Inferior parietal cortex (tissue), 1 donor: ENCODE data around the gene TMTC1.
A peak's percentile ranks its signal among the peaks of the same experiment; 100 is the strongest.

Experiments used
- DNase-seq: peaks from one replicate; pipeline ENCODE4 v3.0.0-alpha.2; 2016; ENCODE audit errors: extremely low spot score

TMTC1 gene

GRCh38 chr12:29780084-29780483, 3.7 kb downstream of the TMTC1 start:
- no peak for DNase-seq

GRCh38 chr12:29778531-29778930, 5.2 kb downstream of the TMTC1 start:
- DNase-seq = no peak

- DNase-seq = no peak
Observed at GRCh38 chr12:29773076-29773475, 10.7 kb downstream of the TMTC1 start.

GRCh38 chr12:29771786-29772185, 12.0 kb downstream of the TMTC1 start:
- no peak for DNase-seq

- no peak for DNase-seq
Observed at GRCh38 chr12:29771165-29771564, 12.6 kb downstream of the TMTC1 start.

GRCh38 chr12:29769162-29769858, 14.4 kb downstream of the TMTC1 start:
- DNase-seq = no peak

- no peak for DNase-seq
Observed at GRCh38 chr12:29768372-29768771, 15.4 kb downstream of the TMTC1 start.

GRCh38 chr12:29763301-29763683, 20.4 kb downstream of the TMTC1 start:
- no peak for DNase-seq

- DNase-seq = peak; percentile 65
Observed at GRCh38 chr12:29762637-29763300, 21.0 kb downstream of the TMTC1 start.

- DNase-seq = no peak
Observed at GRCh38 chr12:29759950-29760349, 23.8 kb downstream of the TMTC1 start.

- DNase-seq = no peak
Observed at GRCh38 chr12:29756741-29757390, 26.9 kb downstream of the TMTC1 start.

GRCh38 chr12:29754235-29755189, 29.2 kb downstream of the TMTC1 start:
- DNase-seq = no peak

GRCh38 chr12:29752121-29752520, 31.6 kb downstream of the TMTC1 start:
- no peak for DNase-seq

GRCh38 chr12:29751676-29752075, 32.1 kb downstream of the TMTC1 start:
- DNase-seq = no peak

- no peak for DNase-seq
Observed at GRCh38 chr12:29750928-29751220, 32.9 kb downstream of the TMTC1 start.

GRCh38 chr12:29750131-29750927, 33.4 kb downstream of the TMTC1 start:
- no peak for DNase-seq

GRCh38 chr12:29744365-29744764, 39.4 kb downstream of the TMTC1 start:
- DNase-seq = no peak

- no peak for DNase-seq
Observed at GRCh38 chr12:29743801-29744200, 39.9 kb downstream of the TMTC1 start.

GRCh38 chr12:29743077-29743476, 40.7 kb downstream of the TMTC1 start:
- DNase-seq = no peak

GRCh38 chr12:29742646-29743045, 41.1 kb downstream of the TMTC1 start:
- no peak for DNase-seq
